WTC11 (cell line): ENCODE results near the gene GALR2. TPM values are rescaled to one million over a fixed set of nuclear protein-coding genes. Genes with fewer than 3 reads are reported as not detected.
"Not testable (repeated sequence)": the region's sequence is repeated elsewhere in the genome, so short reads cannot be mapped to it uniquely, and the experiment has no call there.

Source experiments
- ATAC-seq: fragments of 200-7000 bp; cut with Tn5 transposase; 2 replicates; pipeline ENCODE4 v1.10.0; 2021; ENCODE audit warnings: mild to moderate bottlenecking, moderate library complexity
- CTCF ChIA-PET: fragments of 300-600 bp; sonication (Branson Sonifier 250); formaldehyde crosslinking; loops from one replicate; lab custom pipeline; 2021; ENCODE audit warnings: antibody characterized with exemption; lab: Charles Lee
- POLR2A ChIA-PET: fragments of 350-600 bp; sonication (Branson Sonifier 250); formaldehyde crosslinking; loops from one replicate; lab custom pipeline; 2021; ENCODE audit warnings: antibody characterized with exemption; lab: Charles Lee
- DNase-seq: peaks from one replicate; pipeline ENCODE4 v3.0.0; 2021; ENCODE audit warnings: low spot score
- H3K27ac Mint-ChIP-seq: 2 replicates; pipeline ENCODE4 v1.8.0; 2021; ENCODE audit warnings: mixed read lengths
- H3K27me3 Mint-ChIP-seq: 2 replicates; pipeline ENCODE4 v1.8.0; 2021; ENCODE audit warnings: low read depth, mild to moderate bottlenecking, moderate library complexity, mixed read lengths
- H3K36me3 Mint-ChIP-seq: 2 replicates; pipeline ENCODE4 v1.8.0; 2021; ENCODE audit warnings: mixed read lengths
- H3K4me1 Mint-ChIP-seq: 2 replicates; pipeline ENCODE4 v1.8.0; 2022; ENCODE audit warnings: mixed read lengths
- H3K4me3 Mint-ChIP-seq: 2 replicates; pipeline ENCODE4 v1.8.0; 2021; ENCODE audit warnings: mild to moderate bottlenecking, moderate library complexity, mixed read lengths
- H3K9me3 Mint-ChIP-seq: 2 replicates; pipeline ENCODE4 v1.8.0; 2021; ENCODE audit warnings: mixed read lengths
- CREB1 ChIP-seq: sonication (generic); formaldehyde crosslinking; IDR thresholded peaks from 2 replicates; pipeline ENCODE4 v1.8.0; 2023; ENCODE audit warnings: mild to moderate bottlenecking, missing genetic modification reagents
- EMX1 ChIP-seq: fragments of 250-450 bp; sonication (Bioruptor Pico); IDR thresholded peaks from 2 replicates; pipeline ENCODE4 v1.8.0; 2021; ENCODE audit warnings: mild to moderate bottlenecking
- FOXJ3 ChIP-seq: sonication (generic); formaldehyde crosslinking; IDR thresholded peaks from 2 replicates; pipeline ENCODE4 v1.9.0; 2021; ENCODE audit warnings: missing genetic modification reagents, mild to moderate bottlenecking, borderline replicate concordance
- GABPB1 ChIP-seq: sonication (generic); formaldehyde crosslinking; IDR thresholded peaks from 2 replicates; pipeline ENCODE4 v1.8.1; 2023; ENCODE audit warnings: mild to moderate bottlenecking, missing genetic modification reagents
- MXD4 ChIP-seq: fragments of 250-450 bp; sonication (Bioruptor Pico); IDR thresholded peaks from 2 replicates; pipeline ENCODE4 v1.8.0; 2021; ENCODE audit warnings: mild to moderate bottlenecking, moderate library complexity, borderline replicate concordance
- MYBL2 ChIP-seq: sonication (generic); formaldehyde crosslinking; IDR thresholded peaks from 2 replicates; pipeline ENCODE4 v1.8.1; 2023; ENCODE audit warnings: mild to moderate bottlenecking, moderate library complexity, missing genetic modification reagents
- NR2C2 ChIP-seq: sonication (generic); formaldehyde crosslinking; IDR thresholded peaks from 2 replicates; pipeline ENCODE4 v1.8.0; 2022; ENCODE audit warnings: mild to moderate bottlenecking, missing genetic modification reagents
- TCF7 ChIP-seq: sonication (generic); formaldehyde crosslinking; IDR thresholded peaks from 2 replicates; pipeline ENCODE4 v1.8.0; 2022; ENCODE audit warnings: mild to moderate bottlenecking, low read depth, missing genetic modification reagents, moderate library complexity
- TP53 ChIP-seq: sonication (generic); formaldehyde crosslinking; IDR thresholded peaks from 2 replicates; pipeline ENCODE4 v1.8.1; 2023; ENCODE audit warnings: mild to moderate bottlenecking, missing genetic modification reagents
- ZNF121 ChIP-seq: sonication (generic); formaldehyde crosslinking; IDR thresholded peaks from 2 replicates; pipeline ENCODE4 v1.8.0; 2023; ENCODE audit warnings: missing genetic modification reagents
- ZNF138 ChIP-seq: sonication (generic); formaldehyde crosslinking; conservative IDR thresholded peaks from 2 replicates; pipeline ENCODE4 v1.8.1; 2022; ENCODE audit warnings: mild to moderate bottlenecking, moderate library complexity, missing genetic modification reagents
- ZNF232 ChIP-seq: sonication (generic); formaldehyde crosslinking; IDR thresholded peaks from 2 replicates; pipeline ENCODE4 v1.8.0; 2022; ENCODE audit warnings: mild to moderate bottlenecking, missing genetic modification reagents
- ZNF396 ChIP-seq: fragments of 250-450 bp; sonication (Bioruptor Pico); IDR thresholded peaks from 2 replicates; pipeline ENCODE4 v1.8.0; 2021; ENCODE audit warnings: mild to moderate bottlenecking, moderate library complexity, borderline replicate concordance
- ZNF423 ChIP-seq: fragments of 250-450 bp; sonication (Bioruptor Pico); IDR thresholded peaks from 2 replicates; pipeline ENCODE4 v2.1.2; 2022; ENCODE audit warnings: mild to moderate bottlenecking, moderate library complexity
- total RNA-seq: library from RNA; stranded (reverse); gene quantifications from 3 replicates; pipeline ENCODE4 v1.2.3, GENCODE V29; 2021
- TF ChIP-seq, protein P1 (sequence below): fragments of 250-450 bp; sonication (Bioruptor Pico); IDR thresholded peaks from 2 replicates; pipeline ENCODE4 v1.8.0; 2021; ENCODE audit warnings: mild to moderate bottlenecking
- TF ChIP-seq, protein P2 (sequence below): sonication (generic); formaldehyde crosslinking; conservative IDR thresholded peaks from 2 replicates; pipeline ENCODE4 v1.8.1; 2023; ENCODE audit warnings: mild to moderate bottlenecking, low read depth, missing genetic modification reagents, moderate library complexity
- TF ChIP-seq, protein P3 (sequence below): sonication (generic); formaldehyde crosslinking; IDR thresholded peaks from 2 replicates; pipeline ENCODE4 v1.8.1; 2022; ENCODE audit warnings: low read depth, mild to moderate bottlenecking, moderate library complexity, missing genetic modification reagents, borderline replicate concordance
- TF ChIP-seq, protein P4 (sequence below): sonication (generic); formaldehyde crosslinking; IDR thresholded peaks from 2 replicates; pipeline ENCODE4 v1.8.0; 2022; ENCODE audit warnings: missing genetic modification reagents
- TF ChIP-seq, protein P5 (sequence below): sonication (generic); formaldehyde crosslinking; IDR thresholded peaks from 2 replicates; pipeline ENCODE4 v1.8.0; 2022; ENCODE audit warnings: mild to moderate bottlenecking, missing genetic modification reagents
- TF ChIP-seq, protein P6 (sequence below): sonication (generic); formaldehyde crosslinking; IDR thresholded peaks from 2 replicates; pipeline ENCODE4 v1.8.0; 2022; ENCODE audit warnings: mild to moderate bottlenecking, missing genetic modification reagents
- TF ChIP-seq, protein P7 (sequence below): sonication (generic); formaldehyde crosslinking; IDR thresholded peaks from 2 replicates; pipeline ENCODE4 v1.8.1; 2022; ENCODE audit warnings: mild to moderate bottlenecking, moderate library complexity, missing genetic modification reagents

Gene GALR2
- total RNA-seq, 1 experiment from 2014 or later: 2.9 TPM

DNA sequence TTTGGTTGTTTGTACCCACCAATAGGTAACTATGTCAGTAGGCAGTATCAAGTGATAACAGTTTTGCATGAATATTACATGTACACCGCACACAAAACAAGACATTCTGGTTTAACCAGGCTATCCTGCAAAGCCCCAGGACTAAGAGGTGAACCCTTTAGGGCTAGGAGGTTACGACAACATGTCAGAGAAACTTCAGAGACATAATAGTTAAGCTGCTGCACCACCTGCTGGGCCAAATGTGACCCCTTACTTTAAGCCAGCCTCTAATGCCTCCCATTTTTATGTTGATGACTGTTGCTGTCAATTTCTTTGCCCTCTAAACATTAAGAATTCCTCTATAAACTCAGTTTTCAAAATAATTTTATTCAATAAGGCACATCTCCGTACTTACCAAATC is 17.7 kb upstream of the GALR2 start:
- no peak for DNase-seq
- TF ChIP-seq ZNF396 (no peak), TP53 (CRISPR knock-in tag) (no peak), MXD4 (no peak), GABPB1 (no peak), CREB1 (CRISPR knock-in tag) (no peak), NR2C2 (CRISPR knock-in tag) (no peak), FOXJ3 (CRISPR knock-in tag) (no peak), EMX1 (CRISPR knock-in tag) (no peak), ZNF232 (no peak), ZNF423 (CRISPR knock-in tag) (no peak), MYBL2 (CRISPR knock-in tag) (no peak), TCF7 (CRISPR knock-in tag) (no peak)
- TF ChIP-seq, protein P1, sequence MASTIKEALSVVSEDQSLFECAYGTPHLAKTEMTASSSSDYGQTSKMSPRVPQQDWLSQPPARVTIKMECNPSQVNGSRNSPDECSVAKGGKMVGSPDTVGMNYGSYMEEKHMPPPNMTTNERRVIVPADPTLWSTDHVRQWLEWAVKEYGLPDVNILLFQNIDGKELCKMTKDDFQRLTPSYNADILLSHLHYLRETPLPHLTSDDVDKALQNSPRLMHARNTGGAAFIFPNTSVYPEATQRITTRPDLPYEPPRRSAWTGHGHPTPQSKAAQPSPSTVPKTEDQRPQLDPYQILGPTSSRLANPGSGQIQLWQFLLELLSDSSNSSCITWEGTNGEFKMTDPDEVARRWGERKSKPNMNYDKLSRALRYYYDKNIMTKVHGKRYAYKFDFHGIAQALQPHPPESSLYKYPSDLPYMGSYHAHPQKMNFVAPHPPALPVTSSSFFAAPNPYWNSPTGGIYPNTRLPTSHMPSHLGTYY: no peak
- TF ChIP-seq, protein P2, sequence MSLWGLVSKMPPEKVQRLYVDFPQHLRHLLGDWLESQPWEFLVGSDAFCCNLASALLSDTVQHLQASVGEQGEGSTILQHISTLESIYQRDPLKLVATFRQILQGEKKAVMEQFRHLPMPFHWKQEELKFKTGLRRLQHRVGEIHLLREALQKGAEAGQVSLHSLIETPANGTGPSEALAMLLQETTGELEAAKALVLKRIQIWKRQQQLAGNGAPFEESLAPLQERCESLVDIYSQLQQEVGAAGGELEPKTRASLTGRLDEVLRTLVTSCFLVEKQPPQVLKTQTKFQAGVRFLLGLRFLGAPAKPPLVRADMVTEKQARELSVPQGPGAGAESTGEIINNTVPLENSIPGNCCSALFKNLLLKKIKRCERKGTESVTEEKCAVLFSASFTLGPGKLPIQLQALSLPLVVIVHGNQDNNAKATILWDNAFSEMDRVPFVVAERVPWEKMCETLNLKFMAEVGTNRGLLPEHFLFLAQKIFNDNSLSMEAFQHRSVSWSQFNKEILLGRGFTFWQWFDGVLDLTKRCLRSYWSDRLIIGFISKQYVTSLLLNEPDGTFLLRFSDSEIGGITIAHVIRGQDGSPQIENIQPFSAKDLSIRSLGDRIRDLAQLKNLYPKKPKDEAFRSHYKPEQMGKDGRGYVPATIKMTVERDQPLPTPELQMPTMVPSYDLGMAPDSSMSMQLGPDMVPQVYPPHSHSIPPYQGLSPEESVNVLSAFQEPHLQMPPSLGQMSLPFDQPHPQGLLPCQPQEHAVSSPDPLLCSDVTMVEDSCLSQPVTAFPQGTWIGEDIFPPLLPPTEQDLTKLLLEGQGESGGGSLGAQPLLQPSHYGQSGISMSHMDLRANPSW: no peak
- TF ChIP-seq, protein P3, sequence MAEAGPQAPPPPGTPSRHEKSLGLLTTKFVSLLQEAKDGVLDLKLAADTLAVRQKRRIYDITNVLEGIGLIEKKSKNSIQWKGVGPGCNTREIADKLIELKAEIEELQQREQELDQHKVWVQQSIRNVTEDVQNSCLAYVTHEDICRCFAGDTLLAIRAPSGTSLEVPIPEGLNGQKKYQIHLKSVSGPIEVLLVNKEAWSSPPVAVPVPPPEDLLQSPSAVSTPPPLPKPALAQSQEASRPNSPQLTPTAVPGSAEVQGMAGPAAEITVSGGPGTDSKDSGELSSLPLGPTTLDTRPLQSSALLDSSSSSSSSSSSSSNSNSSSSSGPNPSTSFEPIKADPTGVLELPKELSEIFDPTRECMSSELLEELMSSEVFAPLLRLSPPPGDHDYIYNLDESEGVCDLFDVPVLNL (CRISPR knock-in tag): no peak
- TF ChIP-seq, all 79 proteins: peak for 0
- Mint-ChIP-seq H3K36me3 (peaks cover 65% of the 10 kb centered on the region), H3K27ac (no peak overlapping the region), H3K27me3 (no peaks in the 10 kb centered on the region), H3K4me1 (no peaks in the 10 kb centered on the region), H3K4me3 (no peak overlapping the region), H3K9me3 (no peaks in the 10 kb centered on the region)
- ATAC-seq: no peak
- CTCF ChIA-PET: interaction anchor here (0.9 to 1.2 kb wide), 2 partner anchors 16 to 54 kb away, joined by 3 read pairs; no protein-coding TSS in a partner anchor
- POLR2A ChIA-PET: no interaction called here

DNA sequence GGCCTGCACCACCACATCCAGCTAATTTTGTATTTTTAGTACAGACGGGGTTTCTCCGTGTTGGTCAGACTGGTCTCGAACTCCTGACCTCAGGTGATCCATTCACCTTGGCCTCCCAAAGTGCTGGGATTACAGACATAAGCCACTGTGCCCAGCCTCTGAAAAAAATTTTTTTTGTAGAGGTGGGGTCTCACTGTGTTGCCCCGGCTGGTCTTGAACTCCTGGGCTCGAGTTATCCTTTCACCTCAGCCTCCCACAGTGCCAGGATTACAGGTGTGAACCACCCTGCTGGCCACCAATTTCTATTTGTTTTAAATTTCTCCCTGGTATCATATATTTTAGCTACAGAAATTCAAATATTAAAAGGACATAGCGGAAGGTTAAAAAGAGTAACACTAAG is 16.3 kb upstream of the GALR2 start:
- H3K4me3 Mint-ChIP-seq, POLR2A ChIA-PET, H3K9me3 Mint-ChIP-seq, H3K4me1 Mint-ChIP-seq, H3K27ac Mint-ChIP-seq, CTCF ChIA-PET, DNase-seq, ATAC-seq, H3K27me3 Mint-ChIP-seq: not testable (repeated sequence)
- peaks cover 68% of the 10 kb centered on the region for H3K36me3 Mint-ChIP-seq
- peak; percentile 54; the same call in 1 of the 2 replicates for TF ChIP-seq ZNF121 (CRISPR knock-in tag)

DNA sequence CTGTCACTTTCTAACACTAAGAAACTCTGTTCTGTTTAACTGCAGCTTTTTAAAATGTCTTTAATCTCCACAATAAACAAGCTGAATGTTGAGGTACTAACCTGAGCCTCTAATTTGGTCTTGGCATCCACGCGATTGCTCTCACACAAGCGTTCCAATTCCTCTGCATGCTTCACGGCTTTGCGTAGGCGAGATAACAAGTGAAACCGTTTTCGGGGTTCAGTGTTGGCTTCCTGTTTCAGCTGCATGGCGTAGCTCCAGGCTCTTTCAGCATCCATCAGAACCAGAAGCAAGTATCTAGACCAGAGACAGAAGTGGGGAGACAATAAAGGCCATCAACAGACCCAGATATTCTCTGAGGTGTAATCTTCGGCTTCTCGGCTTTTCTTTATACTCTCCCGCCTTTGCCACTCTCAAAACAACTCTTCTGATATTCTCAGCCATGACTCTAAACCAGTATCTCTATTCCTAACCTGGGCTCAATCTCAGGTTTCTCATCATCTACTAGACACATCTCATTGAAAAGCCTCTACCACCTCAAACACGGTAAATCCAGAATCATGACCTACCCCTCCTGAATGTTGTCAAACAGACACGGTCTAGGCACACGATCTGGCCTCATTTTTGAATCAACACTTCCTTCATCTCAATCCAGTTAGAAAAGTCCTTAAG is 10.6 kb upstream of the GALR2 start:
- H3K27me3 Mint-ChIP-seq: no peaks in the 10 kb centered on the region
- CTCF ChIA-PET: interaction anchor here (1.1 to 1.5 kb wide), 3 partner anchors 50 to 216 kb away, joined by 4 to 5 read pairs (median 5); no protein-coding TSS in a partner anchor
- H3K27ac Mint-ChIP-seq: no peak overlapping the region
- H3K4me3 Mint-ChIP-seq: no peak overlapping the region
- no peaks in the 10 kb centered on the region for H3K4me1 Mint-ChIP-seq
- no peaks in the 10 kb centered on the region for H3K9me3 Mint-ChIP-seq
- peaks cover 69% of the 10 kb centered on the region for H3K36me3 Mint-ChIP-seq
- ATAC-seq: no peak
- POLR2A ChIA-PET: interaction anchor here (0.7 kb wide), 1 partner anchor 371 kb away, joined by 3 read pairs; no protein-coding TSS in a partner anchor
- no peak for DNase-seq
- TF ChIP-seq EMX1 (CRISPR knock-in tag): no peak
- TF ChIP-seq, protein P4, sequence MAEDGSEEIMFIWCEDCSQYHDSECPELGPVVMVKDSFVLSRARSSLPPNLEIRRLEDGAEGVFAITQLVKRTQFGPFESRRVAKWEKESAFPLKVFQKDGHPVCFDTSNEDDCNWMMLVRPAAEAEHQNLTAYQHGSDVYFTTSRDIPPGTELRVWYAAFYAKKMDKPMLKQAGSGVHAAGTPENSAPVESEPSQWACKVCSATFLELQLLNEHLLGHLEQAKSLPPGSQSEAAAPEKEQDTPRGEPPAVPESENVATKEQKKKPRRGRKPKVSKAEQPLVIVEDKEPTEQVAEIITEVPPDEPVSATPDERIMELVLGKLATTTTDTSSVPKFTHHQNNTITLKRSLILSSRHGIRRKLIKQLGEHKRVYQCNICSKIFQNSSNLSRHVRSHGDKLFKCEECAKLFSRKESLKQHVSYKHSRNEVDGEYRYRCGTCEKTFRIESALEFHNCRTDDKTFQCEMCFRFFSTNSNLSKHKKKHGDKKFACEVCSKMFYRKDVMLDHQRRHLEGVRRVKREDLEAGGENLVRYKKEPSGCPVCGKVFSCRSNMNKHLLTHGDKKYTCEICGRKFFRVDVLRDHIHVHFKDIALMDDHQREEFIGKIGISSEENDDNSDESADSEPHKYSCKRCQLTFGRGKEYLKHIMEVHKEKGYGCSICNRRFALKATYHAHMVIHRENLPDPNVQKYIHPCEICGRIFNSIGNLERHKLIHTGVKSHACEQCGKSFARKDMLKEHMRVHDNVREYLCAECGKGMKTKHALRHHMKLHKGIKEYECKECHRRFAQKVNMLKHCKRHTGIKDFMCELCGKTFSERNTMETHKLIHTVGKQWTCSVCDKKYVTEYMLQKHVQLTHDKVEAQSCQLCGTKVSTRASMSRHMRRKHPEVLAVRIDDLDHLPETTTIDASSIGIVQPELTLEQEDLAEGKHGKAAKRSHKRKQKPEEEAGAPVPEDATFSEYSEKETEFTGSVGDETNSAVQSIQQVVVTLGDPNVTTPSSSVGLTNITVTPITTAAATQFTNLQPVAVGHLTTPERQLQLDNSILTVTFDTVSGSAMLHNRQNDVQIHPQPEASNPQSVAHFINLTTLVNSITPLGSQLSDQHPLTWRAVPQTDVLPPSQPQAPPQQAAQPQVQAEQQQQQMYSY (CRISPR knock-in tag): no peak
- TF ChIP-seq, protein P5, sequence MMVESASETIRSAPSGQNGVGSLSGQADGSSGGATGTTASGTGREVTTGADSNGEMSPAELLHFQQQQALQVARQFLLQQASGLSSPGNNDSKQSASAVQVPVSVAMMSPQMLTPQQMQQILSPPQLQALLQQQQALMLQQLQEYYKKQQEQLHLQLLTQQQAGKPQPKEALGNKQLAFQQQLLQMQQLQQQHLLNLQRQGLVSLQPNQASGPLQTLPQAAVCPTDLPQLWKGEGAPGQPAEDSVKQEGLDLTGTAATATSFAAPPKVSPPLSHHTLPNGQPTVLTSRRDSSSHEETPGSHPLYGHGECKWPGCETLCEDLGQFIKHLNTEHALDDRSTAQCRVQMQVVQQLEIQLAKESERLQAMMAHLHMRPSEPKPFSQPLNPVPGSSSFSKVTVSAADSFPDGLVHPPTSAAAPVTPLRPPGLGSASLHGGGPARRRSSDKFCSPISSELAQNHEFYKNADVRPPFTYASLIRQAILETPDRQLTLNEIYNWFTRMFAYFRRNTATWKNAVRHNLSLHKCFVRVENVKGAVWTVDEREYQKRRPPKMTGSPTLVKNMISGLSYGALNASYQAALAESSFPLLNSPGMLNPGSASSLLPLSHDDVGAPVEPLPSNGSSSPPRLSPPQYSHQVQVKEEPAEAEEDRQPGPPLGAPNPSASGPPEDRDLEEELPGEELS (CRISPR knock-in tag): no peak
- TF ChIP-seq, protein P6, sequence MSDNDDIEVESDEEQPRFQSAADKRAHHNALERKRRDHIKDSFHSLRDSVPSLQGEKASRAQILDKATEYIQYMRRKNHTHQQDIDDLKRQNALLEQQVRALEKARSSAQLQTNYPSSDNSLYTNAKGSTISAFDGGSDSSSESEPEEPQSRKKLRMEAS: no peak
- no peak for TF ChIP-seq ZNF138 (CRISPR knock-in tag)
- TF ChIP-seq, protein P7, sequence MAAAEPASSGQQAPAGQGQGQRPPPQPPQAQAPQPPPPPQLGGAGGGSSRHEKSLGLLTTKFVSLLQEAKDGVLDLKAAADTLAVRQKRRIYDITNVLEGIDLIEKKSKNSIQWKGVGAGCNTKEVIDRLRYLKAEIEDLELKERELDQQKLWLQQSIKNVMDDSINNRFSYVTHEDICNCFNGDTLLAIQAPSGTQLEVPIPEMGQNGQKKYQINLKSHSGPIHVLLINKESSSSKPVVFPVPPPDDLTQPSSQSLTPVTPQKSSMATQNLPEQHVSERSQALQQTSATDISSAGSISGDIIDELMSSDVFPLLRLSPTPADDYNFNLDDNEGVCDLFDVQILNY (CRISPR knock-in tag): no peak
